Activated naive CD4-positive, alpha-beta T cell treated with anti-CD3 and anti-CD28 coated beads, Interleukin-2, amount 10 ng/mL, durations not matched to agents 7 days and 5 days (primary cell): ENCODE measurements around the gene FNDC7.
"Not testable (repeated sequence)": the region's sequence is repeated elsewhere in the genome, so short reads cannot be mapped to it uniquely, and the experiment has no call there.

Source experiments
- CTCF ChIA-PET: fragments of 350-600 bp; sonication (Branson Sonifier 250); formaldehyde crosslinking; loops from one replicate; lab custom pipeline; 2021; ENCODE audit warnings: antibody characterized with exemption; lab: Charles Lee
- DNase-seq: peaks from one replicate; pipeline ENCODE4 v3.0.0-alpha.2; 2020
- H3K27ac Mint-ChIP-seq: one replicate; pipeline ENCODE4 v1.8.0; 2021; ENCODE audit warnings: mild to moderate bottlenecking, moderate library complexity, mixed read lengths
- H3K27me3 Mint-ChIP-seq: one replicate; pipeline ENCODE4 v1.8.0; 2021; ENCODE audit warnings: mild to moderate bottlenecking, mixed read lengths
- H3K36me3 Mint-ChIP-seq: one replicate; pipeline ENCODE4 v1.8.0; 2021; ENCODE audit warnings: mixed read lengths
- H3K4me1 Mint-ChIP-seq: one replicate; pipeline ENCODE4 v1.8.0; 2021; ENCODE audit warnings: mixed read lengths
- H3K4me3 Mint-ChIP-seq: one replicate; pipeline ENCODE4 v1.8.0; 2021; ENCODE audit warnings: mild to moderate bottlenecking, moderate library complexity, mixed read lengths
- H3K9me3 Mint-ChIP-seq: one replicate; pipeline ENCODE4 v1.8.0; 2021; ENCODE audit warnings: mixed read lengths

The FNDC7 gene

GRCh38 chr1:108685529-108685928 lies 27.2 kb upstream of the FNDC7 start:
- CTCF ChIA-PET: no interaction called here
- no peak overlapping the region for H3K27ac Mint-ChIP-seq
- H3K9me3 Mint-ChIP-seq: no peaks in the 10 kb centered on the region
- H3K36me3 Mint-ChIP-seq: no peaks in the 10 kb centered on the region
- H3K4me3 Mint-ChIP-seq: no peak overlapping the region
- peaks cover 18% of the 10 kb centered on the region for H3K27me3 Mint-ChIP-seq
- peaks cover 11% of the 10 kb centered on the region for H3K4me1 Mint-ChIP-seq
- no peak for DNase-seq

- H3K4me1 Mint-ChIP-seq: peaks cover 18% of the 10 kb centered on the region
- H3K4me3 Mint-ChIP-seq: no peak overlapping the region
- H3K27me3 Mint-ChIP-seq: peaks cover 15% of the 10 kb centered on the region
- H3K9me3 Mint-ChIP-seq: no peaks in the 10 kb centered on the region
- H3K27ac Mint-ChIP-seq: no peak overlapping the region
- no peaks in the 10 kb centered on the region for H3K36me3 Mint-ChIP-seq
- CTCF ChIA-PET: interaction anchor here (0.6 kb wide), 1 partner anchor 869 kb away, joined by 3 read pairs; no protein-coding TSS in a partner anchor
- DNase-seq: no peak
Observed at GRCh38 chr1:108686614-108687313, 25.9 kb upstream of the FNDC7 start.

GRCh38 chr1:108691128-108691941 lies 21.4 kb upstream of the FNDC7 start:
- Mint-ChIP-seq H3K4me1 (peaks cover 33% of the 10 kb centered on the region), H3K36me3 (peaks cover 26% of the 10 kb centered on the region), H3K27me3 (peaks cover 7% of the 10 kb centered on the region), H3K9me3 (no peaks in the 10 kb centered on the region), H3K27ac (peak overlapping the region; percentile 98), H3K4me3 (peak overlapping the region; percentile 94)
- no peak for DNase-seq
- CTCF ChIA-PET: interaction anchor here (0.6 to 2.8 kb wide), 13 partner anchors 9 to 876 kb away, joined by 3 to 34 read pairs (median 4); partner anchors contain the start of gene HENMT1

- DNase-seq: peak; percentile 97
- CTCF ChIA-PET: interaction anchor here (1.0 to 2.8 kb wide), 11 partner anchors 9 to 420 kb away, joined by 3 to 34 read pairs (median 4); partner anchors contain the start of gene HENMT1
- Mint-ChIP-seq H3K4me3 (peak within 1 kb of the TSS; percentile 94), H3K9me3 (no peaks in the 10 kb centered on the region), H3K36me3 (peaks cover 34% of the 10 kb centered on the region), H3K27ac (peak within 1 kb of the TSS; percentile 98), H3K27me3 (peaks cover 7% of the 10 kb centered on the region), H3K4me1 (peaks cover 40% of the 10 kb centered on the region)
Observed at GRCh38 chr1:108691942-108692723, 20.6 kb upstream of the FNDC7 start, which contains the start of gene PRPF38B. PRPF38B (plus strand) TSS chr1:108692310; CDS start chr1:108692592, 282 bp downstream.

GRCh38 chr1:108692724-108693655 lies 19.7 kb upstream of the FNDC7 start:
- Mint-ChIP-seq H3K27me3 (peaks cover 7% of the 10 kb centered on the region), H3K9me3 (no peaks in the 10 kb centered on the region), H3K36me3 (peaks cover 42% of the 10 kb centered on the region), H3K4me1 (peaks cover 47% of the 10 kb centered on the region), H3K27ac (peak overlapping the region; percentile 98), H3K4me3 (peak overlapping the region; percentile 94)
- CTCF ChIA-PET: interaction anchor here (0.6 to 2.8 kb wide), 12 partner anchors 10 to 419 kb away, joined by 3 to 34 read pairs (median 4); partner anchors contain the start of gene HENMT1
- peak; percentile 89 for DNase-seq

GRCh38 chr1:108695535-108695934 lies 17.2 kb upstream of the FNDC7 start:
- H3K4me3 Mint-ChIP-seq: peak overlapping the region; percentile 73
- H3K4me1 Mint-ChIP-seq: peaks cover 61% of the 10 kb centered on the region
- H3K9me3 Mint-ChIP-seq: no peaks in the 10 kb centered on the region
- peaks cover 4% of the 10 kb centered on the region for H3K27me3 Mint-ChIP-seq
- peaks cover 65% of the 10 kb centered on the region for H3K36me3 Mint-ChIP-seq
- no peak for DNase-seq
- CTCF ChIA-PET: interaction anchor here (0.5 kb wide), 1 partner anchor 97 kb away, joined by 4 read pairs; no protein-coding TSS in a partner anchor
- H3K27ac Mint-ChIP-seq: peak overlapping the region; percentile 45

- H3K36me3 Mint-ChIP-seq: peaks cover 65% of the 10 kb centered on the region
- peak overlapping the region; percentile 84 for H3K27ac Mint-ChIP-seq
- peak overlapping the region; percentile 55 for H3K4me3 Mint-ChIP-seq
- no peaks in the 10 kb centered on the region for H3K9me3 Mint-ChIP-seq
- CTCF ChIA-PET: no interaction called here
- DNase-seq: no peak
- H3K27me3 Mint-ChIP-seq: no peaks in the 10 kb centered on the region
- peaks cover 66% of the 10 kb centered on the region for H3K4me1 Mint-ChIP-seq
Observed at GRCh38 chr1:108699375-108700332, 13.1 kb upstream of the FNDC7 start.

GRCh38 chr1:108701176-108701849 lies 11.4 kb upstream of the FNDC7 start:
- no peaks in the 10 kb centered on the region for H3K9me3 Mint-ChIP-seq
- DNase-seq: no peak
- CTCF ChIA-PET: no interaction called here
- H3K4me1 Mint-ChIP-seq: peaks cover 65% of the 10 kb centered on the region
- peaks cover 55% of the 10 kb centered on the region for H3K36me3 Mint-ChIP-seq
- H3K4me3 Mint-ChIP-seq: no peak overlapping the region
- H3K27me3 Mint-ChIP-seq: peaks cover 9% of the 10 kb centered on the region
- H3K27ac Mint-ChIP-seq: no peak overlapping the region

GRCh38 chr1:108702109-108702508 lies 10.6 kb upstream of the FNDC7 start:
- H3K4me3 Mint-ChIP-seq, H3K27ac Mint-ChIP-seq, CTCF ChIA-PET, H3K27me3 Mint-ChIP-seq, H3K9me3 Mint-ChIP-seq, DNase-seq: not testable (repeated sequence)
- H3K4me1 Mint-ChIP-seq: peaks cover 59% of the 10 kb centered on the region
- peaks cover 47% of the 10 kb centered on the region for H3K36me3 Mint-ChIP-seq

GRCh38 chr1:108703939-108704338 lies 8.8 kb upstream of the FNDC7 start:
- no peak for DNase-seq
- no peak overlapping the region for H3K4me3 Mint-ChIP-seq
- peaks cover 49% of the 10 kb centered on the region for H3K4me1 Mint-ChIP-seq
- H3K27ac Mint-ChIP-seq: peak overlapping the region; percentile 88
- H3K27me3 Mint-ChIP-seq: peaks cover 13% of the 10 kb centered on the region
- peaks cover 30% of the 10 kb centered on the region for H3K36me3 Mint-ChIP-seq
- no peaks in the 10 kb centered on the region for H3K9me3 Mint-ChIP-seq
- CTCF ChIA-PET: interaction anchor here (1.3 kb wide), 1 partner anchor 10 kb away, joined by 3 read pairs; no protein-coding TSS in a partner anchor

GRCh38 chr1:108704496-108704895 lies 8.2 kb upstream of the FNDC7 start:
- Mint-ChIP-seq H3K4me1 (peaks cover 47% of the 10 kb centered on the region), H3K27me3 (peaks cover 16% of the 10 kb centered on the region), H3K36me3 (peaks cover 25% of the 10 kb centered on the region), H3K9me3 (no peaks in the 10 kb centered on the region), H3K4me3 (no peak overlapping the region), H3K27ac (peak overlapping the region; percentile 88)
- CTCF ChIA-PET: interaction anchor here (1.3 to 1.4 kb wide), 2 partner anchors 11 to 60 kb away, joined by 3 to 4 read pairs; no protein-coding TSS in a partner anchor
- no peak for DNase-seq
